HG03135 (cell line): ENCODE data around the gene SFI1.

ENCODE experiments used
- ATAC-seq: cut with Tn5 transposase; IDR thresholded peaks from one replicate; pipeline ENCODE4 v1.9.1; 2021; ENCODE audit warnings: mild to moderate bottlenecking, moderate library complexity; ENCODE audit not compliant: unreplicated experiment

The SFI1 gene

DNA sequence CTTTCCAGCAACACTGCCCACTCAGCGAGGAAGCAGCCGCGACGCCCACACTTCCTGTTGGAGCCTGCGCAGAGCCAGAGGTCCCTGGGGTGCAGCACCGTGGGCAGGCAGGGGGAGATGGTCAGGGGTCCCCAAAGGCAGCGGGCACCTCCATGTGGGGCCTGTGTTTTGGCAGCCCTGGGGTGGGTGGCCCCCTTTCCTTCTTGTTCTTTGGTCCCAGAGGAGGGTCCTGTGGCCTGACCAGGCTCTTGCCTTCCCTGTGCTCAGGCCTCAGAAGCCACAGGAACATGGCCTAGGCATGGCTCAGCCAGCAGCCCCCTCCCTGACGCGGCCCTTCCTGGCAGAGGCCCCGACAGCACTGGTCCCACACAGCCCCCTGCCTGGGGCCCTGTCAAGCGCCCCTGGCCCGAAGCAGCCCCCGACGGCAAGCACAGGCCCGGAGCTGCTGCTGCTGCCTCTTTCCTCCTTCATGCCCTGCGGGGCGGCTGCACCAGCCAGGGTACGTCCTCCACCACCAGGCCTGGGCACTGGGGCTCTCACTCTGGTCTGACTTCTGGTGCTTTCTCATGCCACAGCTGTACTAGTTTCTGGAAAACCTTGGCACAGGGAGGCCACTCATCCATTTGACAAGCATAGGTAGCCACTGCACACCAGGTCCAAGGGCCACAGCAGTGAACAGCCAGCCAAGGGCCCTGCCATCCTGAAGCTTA, 118.6 kb downstream of the SFI1 start:
- ATAC-seq: no peak

- no peak for ATAC-seq
These were observed 119.1 kb downstream of the SFI1 start for GRCh38 chr22:31615491-31615860.

- no peak for ATAC-seq
These were observed 119.6 kb downstream of the SFI1 start for GRCh38 chr22:31615940-31616314.

- ATAC-seq: no peak
These were observed 120.1 kb downstream of the SFI1 start for GRCh38 chr22:31616315-31616980.

DNA sequence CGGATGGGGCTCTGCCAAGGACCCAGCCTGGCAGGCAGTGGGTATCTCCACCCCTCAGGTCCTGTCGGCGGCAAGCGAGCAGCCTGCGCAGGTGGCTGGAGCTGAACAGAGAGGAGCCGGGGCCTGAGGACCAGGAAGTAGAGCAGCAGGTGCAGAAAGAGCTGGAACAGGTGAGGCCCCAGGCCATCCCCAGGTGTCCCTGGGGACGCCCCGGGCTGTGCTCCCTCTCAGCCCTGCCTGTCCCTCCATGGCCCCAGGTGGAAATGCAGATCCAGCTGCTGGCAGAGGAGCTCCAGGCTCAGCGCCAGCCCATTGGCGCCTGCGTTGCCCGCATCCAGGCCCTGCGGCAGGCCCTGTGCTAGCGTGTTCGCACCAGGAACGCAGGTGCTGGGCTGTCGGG, 121.7 kb downstream of the SFI1 start:
- ATAC-seq: no peak

- no peak for ATAC-seq
These were observed 122.3 kb downstream of the SFI1 start for GRCh38 chr22:31618471-31619176.

DNA sequence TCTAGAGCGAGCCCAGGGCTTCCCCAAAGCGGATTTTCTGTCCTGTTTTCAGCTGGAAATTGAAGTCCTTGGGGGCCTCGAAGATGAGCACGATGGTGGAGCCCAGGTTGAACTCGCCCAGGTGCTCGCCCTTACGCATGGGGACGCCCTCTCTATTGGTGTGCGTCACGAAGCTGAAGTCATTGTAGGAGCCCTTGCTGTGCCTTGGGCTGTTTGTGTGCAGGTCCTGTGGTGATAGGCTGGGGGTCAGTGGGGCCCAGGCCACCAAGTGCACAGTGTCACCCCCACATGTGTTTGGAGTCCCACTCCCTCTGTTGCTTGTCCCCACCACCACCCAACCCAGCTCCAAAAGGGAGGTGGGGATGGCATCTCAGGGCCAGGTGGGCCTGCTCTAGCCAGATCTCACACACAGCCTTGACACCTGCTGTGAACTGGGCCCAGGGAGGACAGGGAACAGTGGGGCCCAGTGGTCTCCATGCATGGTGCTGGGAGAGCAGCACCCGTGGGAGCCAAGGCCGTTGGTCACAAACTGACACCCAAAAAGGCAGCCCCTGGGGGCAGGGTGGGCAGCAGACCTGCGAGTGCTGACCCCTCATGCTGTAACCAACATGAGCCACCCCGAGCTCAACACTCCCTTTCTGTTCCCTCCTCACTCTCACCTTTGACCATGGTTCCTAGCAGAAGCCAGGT, 123.4 kb downstream of the SFI1 start:
- no peak for ATAC-seq

DNA sequence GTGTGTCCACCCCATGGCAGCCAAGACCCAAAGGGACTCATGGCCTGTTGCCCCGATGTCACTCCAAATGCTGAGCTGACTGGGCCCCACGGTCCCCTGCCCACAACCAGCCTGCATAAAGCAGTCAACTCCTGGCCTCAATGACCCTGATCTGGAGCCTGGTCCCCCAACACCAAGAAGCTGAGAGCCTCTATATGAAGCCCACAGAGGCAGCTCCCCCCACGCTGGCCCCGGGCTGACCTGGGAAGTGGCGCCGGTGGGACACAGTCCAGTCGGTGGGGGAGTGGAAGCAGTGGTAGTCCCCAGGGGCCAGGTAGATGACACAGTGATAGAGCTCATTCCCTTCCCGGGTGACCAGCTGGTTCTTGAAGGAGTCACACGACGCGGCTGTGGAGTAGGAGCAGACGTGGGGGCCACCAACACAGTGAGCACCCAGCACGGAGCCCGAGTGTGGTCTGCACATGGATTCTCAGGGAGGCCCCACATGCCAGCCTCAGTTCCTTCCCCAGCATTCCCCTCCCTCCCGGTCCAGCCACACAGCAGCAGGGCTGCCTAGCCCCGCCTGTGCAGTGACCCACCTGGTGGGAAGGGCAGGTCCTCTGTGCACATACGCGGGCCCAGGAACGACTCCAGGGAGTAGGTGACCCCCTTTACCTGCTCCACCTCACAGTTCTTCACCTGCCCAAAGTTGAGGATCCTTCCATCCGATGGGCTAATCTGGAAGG, 124.6 kb downstream of the SFI1 start:
- ATAC-seq: no peak

DNA sequence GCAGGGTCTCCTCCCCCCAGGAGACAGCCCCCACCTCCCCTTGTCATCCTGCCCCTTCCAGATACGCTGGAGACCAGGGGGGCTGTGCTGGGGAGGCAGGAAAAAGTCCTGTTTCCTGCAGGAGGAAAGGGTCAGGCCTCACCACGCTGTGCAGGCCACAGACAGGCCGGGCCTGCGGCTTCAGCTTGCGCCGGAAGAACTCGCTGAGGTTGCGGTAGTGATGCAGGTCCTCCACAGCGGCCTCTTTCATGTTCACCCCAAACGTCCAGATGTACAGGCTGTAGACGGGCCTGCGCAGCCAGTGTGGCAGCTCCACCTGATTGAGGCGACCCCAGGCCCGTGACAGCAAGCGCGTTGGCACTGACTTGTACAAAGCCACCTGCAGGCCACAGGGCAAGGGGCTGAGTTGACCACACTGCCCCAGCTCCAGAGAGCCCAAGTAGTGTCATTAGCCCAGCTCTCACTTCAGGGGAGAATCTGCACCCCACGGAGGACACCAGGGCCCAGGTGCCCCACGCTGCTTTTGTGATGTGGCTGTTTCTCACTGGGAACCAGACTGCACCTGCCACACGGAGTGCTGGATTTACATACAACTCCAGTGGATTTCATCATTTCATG, 125.3 kb downstream of the SFI1 start:
- ATAC-seq: no peak

DNA sequence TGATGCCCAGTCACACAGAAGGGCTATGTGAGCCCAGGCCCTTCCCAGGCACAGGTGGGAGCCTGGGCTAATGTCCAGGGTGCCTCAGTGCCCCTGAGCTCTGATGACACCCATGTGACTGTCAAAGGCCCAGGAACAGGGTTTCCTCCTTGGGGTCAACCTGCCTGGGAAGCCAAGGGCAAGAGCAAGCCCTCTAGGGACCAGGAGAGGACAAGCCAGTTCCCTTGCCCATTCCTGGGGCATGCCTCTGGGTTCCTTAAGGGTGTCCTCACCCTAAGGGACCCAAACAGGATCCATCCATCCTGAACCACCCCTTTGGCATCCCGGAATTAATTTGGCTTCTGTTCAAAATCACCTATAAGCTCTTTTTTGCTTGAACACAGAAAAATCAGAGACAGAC, 126.6 kb downstream of the SFI1 start:
- no peak for ATAC-seq

GRCh38 chr22:31623592-31624304, 127.4 kb downstream of the SFI1 start:
- ATAC-seq: no peak

DNA sequence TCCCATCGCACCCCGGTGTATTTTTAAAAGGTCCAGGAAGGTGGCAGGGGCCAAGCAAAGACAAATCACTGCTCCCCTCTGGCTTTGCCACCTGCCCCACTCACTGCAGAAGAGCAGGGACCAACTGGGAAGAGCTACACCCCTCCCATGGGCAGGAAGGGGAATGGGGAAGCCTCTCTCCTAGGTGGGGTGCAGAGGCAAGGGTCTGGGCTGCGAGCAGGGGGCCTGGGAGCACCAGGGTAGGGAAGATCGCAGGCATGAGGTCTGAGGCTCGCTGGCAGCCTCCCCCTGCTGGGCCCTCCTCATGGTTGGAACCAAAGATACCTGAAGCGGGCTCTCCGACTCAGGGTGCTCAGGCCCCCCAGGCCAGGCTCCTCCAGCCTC, 128.9 kb downstream of the SFI1 start:
- no peak for ATAC-seq

DNA sequence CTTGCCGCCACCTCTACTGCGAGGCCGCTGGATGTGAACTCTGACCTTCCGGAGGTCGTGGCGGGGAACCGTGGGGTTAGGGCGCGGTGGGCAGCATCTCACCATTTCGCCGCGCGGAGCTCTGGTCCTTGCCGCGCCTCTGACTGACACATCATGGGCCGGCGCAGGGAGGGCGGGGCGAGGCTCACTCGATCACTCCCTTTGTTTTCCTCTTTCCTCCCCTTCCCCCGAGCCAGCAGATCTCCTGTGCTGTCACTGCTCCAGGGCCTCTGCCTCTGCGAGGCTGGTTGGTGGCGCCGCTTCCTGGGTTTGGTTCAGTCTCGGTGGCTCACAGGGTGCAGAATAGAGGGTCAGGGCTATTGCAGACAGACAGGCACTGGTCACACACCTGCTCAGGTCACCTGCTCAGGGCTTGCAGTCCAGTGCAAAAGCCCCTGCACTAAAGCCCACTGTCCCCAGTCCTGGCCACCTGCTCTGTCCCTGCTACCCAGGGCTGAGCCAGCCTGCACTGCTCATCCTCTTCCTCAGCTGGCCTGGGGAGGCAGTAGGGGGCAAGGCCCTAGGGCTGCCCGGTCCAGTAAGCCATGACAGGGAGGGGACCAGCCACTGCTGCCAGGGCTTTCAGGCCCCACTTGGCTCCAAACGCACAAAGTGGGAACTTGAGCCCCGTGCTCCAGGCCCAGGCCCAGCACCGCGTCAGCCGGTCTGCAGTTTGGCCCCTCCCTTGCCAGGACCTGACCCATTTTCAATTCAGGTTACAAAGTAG, 129.5 kb downstream of the SFI1 start:
- ATAC-seq: no peak

GRCh38 chr22:31626427-31627150, 130.3 kb downstream of the SFI1 start:
- no peak for ATAC-seq

DNA sequence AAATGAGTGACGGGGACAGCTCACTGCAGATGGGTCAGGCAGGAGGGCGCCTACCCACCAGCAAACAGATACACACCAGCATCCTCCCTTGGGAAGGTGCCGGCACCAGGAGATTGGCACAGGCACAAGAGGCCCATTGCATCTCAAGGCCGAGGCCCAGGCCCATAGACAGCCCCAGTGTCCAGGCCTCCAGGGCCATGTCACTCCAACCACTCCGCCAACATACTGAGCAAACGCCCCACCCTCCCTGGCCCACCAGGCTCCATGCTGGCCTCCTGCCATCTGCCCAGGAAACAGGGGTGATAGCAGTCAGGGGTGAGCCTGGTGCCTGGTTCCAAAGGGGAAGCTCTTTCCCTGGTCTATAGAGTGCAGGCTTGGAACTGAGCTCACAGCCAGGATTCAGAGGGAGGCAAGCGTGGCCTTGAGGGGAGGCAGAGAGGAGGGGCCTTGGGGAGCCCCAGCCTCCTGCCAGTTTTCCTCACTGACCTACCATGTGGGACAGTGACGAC, 130.9 kb downstream of the SFI1 start:
- no peak for ATAC-seq

DNA sequence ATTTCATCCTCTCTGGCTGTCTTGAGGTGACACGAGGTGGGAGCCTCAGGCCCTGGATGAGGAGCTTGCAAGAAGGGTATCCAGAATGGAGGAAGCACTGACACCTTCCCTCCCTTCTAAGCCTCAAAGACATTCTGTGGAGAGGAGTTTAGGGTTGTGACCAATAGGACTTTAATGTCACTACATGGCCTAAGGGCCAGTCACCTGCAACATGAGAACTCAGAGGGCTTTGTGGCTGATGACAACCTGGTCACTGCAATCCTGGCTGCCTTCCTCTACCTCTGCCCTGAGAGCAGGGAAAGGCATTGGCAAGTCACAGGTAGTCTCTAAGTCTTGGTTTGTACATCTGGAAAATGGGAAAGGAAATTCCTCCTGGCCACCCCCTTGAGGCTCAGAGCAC, 132.0 kb downstream of the SFI1 start:
- no peak for ATAC-seq

DNA sequence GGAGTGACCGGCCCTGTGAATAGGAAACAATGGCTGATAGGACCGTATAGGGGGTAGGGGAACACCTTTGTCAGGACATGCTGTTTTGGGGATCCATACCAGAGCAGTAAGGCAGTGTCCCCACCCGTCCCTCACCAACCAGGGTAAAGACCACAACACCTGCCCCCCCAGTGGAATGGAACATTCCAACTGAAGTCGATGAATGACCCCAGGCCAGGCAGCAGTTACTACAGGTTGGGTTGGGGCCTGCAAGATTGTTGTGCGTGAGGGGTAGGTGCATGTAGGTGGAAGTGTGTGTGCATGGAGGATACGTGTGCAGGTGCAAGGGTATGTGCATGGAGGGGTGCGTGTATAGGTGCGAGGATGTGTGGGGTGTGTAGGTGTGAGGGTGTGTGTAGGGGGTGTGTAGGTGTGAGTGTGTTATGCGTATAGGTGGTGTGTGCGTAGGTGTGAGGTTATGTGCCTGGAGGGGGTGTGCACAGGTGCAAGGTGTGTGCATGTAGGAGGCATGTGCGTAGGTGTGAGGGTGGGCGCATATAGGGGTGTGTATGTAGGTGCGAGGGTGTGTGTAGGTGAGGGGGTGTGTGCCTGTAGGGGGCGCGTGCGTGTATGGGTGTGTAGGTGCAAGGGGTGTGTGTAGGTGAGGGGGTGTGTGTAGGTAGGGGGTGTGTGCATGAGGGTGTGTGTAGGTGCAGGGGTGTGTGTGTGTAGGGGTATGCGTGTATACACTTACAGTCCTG, 132.8 kb downstream of the SFI1 start:
- ATAC-seq: no peak

DNA sequence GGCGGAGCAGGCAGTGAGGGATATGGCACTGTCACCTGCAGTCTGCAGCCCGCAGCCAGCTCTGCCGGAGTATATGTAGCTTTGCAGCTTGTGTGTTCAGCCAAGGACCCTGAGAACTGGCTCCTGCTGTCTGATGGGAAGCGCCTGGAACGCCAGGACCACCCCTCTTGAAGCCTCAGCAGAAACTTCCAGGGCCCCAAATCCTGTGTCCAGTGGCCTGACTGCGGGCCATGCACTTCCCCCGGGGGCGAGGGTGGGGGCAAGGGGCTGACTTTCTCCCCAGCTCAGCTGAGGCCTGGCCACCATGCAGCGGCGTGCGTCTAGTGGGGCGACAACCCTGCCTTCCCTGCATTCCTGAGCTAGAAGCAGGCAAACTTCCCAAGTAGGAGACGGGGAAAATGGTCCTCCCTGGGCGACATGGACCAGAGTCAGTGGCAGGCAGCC, 133.4 kb downstream of the SFI1 start:
- no peak for ATAC-seq
